GM21381 (cell line): ENCODE measurements around the gene LTBP1.

Source experiments
- ATAC-seq: cut with Tn5 transposase; IDR thresholded peaks from one replicate; pipeline ENCODE4 v1.9.1; 2021; ENCODE audit warnings: mild to moderate bottlenecking, moderate library complexity; ENCODE audit not compliant: unreplicated experiment

The LTBP1 gene

DNA sequence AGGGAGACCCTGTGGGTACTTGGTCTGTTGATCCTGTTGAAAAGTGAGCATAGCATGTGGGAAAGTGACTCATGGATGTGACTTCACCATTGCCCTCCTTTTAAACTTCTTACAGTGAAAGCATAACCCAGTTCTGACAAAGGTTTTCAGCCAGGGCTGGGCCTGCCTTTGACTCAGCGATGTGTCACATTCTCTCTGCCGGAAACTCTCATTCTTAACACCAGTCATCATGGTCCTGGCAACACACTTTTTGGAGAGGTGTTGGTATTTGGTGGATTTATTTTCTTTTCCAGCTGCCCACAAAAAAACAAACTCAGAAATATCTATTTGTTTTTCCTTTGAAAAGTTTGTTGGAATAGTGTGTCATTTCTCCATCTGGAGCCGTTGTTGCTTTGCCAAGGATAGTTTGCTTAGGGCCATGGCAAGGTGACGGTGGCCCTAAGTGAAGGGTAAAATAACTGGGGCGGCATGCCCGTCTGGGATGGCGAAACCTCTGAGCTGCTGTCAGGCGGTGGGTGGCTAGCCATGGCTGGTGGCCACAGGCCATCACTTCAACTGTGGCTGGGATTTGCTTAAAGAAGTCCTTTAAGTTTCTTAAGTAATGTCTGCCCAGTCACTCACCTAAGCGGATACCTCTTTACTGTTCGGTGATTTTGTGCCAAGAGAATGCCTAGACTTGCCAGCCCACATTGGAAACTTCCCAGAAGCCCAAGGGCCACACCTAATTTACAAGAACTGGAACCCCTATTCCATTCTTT is 123.3 kb downstream of the LTBP1 start:
- no peak for ATAC-seq

DNA sequence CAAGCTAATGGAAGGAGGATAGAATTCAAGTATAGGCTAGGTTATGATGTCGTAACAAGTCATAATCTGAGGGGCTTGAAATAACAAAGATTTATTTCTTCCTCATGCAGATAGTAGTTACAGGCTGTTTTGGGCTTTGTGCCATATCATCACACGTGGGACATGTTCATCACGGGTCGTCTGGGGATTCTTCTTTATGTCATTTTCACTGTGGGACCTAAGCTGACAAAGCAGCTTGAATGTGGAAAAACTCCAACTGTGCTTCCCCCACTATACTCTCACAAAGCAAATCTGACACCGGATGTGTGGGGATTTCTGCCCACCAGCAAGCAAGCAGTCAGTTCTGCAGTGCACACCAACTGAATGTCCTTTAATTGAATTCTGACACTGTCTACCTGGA is 124.8 kb downstream of the LTBP1 start:
- no peak for ATAC-seq

DNA sequence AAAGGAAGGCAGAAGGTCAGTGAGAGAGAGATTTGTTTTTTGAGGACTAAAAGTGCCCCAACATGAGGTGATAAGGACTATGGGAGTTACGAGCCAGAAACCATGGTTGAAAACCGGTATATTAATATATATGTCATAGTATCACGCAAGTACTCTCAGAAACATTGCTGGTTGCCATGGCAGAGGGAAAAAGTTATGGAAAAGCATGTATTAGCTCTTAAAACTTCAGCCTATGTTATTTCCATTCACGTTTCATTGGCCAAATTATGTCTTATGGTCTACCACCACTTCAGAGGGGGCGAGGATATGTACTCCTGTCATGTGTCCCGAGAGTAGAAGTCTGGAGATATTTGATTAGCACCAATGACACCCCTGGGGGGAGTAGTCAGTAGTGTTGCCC is 125.9 kb downstream of the LTBP1 start:
- no peak for ATAC-seq

DNA sequence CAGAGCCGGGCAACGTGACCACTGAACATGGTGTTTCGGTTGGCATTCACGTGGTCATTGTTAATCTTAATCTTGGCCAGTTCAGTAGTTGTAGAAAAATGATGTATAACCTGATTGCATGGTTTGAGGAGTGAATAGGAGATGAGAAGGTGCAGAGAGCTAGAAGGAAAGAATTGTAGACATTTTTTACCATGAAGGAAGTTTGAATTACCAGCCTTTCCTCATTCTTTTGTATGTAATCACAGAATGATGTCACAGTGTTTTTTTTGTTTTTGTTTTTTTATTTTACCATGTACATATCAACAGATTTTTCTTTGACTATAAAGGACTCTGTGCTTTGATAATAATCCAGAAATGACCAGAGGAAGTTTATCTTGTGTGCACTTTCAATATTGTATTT is 126.3 kb downstream of the LTBP1 start:
- ATAC-seq = no peak

DNA sequence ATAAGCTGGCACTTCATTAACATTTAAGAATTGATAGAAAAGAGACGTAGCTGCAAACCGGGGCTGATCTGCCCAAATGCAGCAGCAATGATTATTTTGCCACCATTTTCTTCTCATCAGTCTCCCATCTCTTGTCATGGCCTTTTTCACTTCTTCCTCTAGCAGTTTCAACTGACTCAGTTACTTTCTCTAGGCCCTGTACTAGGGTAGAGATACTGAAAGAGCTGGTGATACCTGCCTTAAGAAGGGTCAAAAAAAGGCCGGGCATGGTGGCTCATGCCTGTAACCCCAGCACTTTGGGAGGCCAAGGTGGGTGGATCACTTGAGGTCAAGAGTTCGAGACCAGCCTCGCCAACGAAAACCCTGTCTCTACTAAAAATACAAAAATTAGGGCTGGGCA is 127.4 kb downstream of the LTBP1 start:
- no peak for ATAC-seq

DNA sequence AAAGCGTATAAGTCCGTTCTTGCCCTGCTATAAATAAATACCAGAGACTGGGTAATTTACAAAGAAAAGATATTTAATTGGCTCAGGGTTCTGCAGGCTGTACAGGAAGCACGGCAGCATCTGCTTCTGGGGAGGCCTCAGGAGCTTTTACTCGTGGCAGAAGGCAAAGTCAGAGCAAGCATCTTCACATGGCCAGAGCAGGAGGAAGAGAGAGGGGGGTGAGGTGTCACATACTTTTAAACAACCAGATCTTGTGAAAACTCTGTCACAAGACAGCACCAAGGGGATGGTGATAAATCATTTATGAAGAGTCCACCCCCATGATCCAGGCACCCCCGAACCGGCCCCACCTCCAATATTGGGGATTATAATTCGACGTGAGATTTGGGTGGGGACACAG is 130.6 kb downstream of the LTBP1 start:
- no peak for ATAC-seq

- no peak for ATAC-seq
These were observed 131.1 kb downstream of the LTBP1 start for GRCh38 chr2:33077844-33078243.

DNA sequence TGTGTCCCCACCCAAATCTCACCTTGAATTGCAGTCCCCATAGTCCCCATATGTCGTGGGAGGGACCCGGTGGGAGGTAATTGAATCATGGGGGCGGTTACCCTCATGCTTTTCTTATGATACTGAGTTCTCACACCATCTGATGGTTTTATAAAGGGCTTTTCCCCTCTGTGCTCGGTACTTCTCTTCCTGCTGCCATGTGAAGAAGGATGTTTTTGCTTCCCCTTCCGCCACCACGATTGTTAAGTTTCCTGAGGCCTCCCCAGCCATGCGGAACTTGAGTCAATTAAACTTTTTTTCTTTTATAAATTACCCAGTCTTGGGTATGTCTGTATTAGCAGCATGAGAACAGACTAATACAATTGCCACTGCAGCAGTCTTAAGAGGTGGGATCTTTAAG is 134.9 kb downstream of the LTBP1 start:
- no peak for ATAC-seq

- no peak for ATAC-seq
These were observed 137.1 kb downstream of the LTBP1 start for GRCh38 chr2:33083699-33084387.

DNA sequence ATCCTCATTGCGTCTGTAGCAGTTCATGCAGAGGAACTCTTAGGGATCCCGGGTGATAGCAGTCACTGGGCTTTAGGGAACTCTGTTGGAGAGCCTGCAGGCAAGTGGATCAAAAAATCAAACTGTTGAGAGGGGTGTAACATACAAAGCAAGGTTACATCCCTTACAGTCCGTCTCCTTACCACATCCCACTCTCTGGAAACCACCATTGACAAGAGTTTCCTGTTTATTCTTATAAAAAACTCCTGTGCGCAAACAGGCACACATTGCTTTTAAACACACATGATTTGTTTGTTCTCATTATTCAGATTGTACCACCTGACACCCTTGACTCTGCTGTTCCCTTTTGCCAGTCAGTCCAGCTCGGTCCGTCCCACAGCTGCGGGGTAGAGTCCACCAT is 137.7 kb downstream of the LTBP1 start:
- no peak for ATAC-seq

- ATAC-seq = no peak
These were observed 138.9 kb downstream of the LTBP1 start for GRCh38 chr2:33085646-33086045.

GRCh38 chr2:33086400-33087015 is 139.8 kb downstream of the LTBP1 start:
- no peak for ATAC-seq

GRCh38 chr2:33090553-33091134 is 143.9 kb downstream of the LTBP1 start:
- no peak for ATAC-seq

DNA sequence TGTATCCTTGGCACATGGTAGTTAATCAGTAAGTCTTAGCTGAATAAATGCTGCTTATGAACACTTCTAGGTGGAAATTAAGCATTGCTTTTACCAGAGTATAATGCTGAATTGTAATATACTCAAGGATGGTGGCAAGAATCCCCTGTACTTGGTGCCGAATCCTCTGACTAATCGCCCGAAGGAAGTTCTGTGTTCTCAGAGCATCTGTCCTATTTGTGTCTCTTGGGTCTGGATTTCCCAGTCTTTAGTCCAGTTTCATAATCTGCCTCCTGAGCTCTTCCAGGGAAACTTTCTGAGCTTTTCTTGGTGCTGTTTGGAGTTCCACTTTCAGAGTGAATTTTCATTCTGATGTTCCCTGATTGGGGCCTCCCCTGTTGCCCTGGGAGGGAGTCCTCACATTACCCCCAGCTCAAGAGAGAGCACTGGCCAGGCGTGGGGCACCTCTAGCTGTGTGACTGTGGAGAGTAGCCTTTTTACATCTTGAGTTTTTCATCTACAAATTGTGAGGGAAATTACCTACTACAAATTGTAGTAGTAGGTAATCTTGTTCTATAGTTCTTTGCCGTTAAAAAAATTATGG is 144.9 kb downstream of the LTBP1 start:
- ATAC-seq = no peak

DNA sequence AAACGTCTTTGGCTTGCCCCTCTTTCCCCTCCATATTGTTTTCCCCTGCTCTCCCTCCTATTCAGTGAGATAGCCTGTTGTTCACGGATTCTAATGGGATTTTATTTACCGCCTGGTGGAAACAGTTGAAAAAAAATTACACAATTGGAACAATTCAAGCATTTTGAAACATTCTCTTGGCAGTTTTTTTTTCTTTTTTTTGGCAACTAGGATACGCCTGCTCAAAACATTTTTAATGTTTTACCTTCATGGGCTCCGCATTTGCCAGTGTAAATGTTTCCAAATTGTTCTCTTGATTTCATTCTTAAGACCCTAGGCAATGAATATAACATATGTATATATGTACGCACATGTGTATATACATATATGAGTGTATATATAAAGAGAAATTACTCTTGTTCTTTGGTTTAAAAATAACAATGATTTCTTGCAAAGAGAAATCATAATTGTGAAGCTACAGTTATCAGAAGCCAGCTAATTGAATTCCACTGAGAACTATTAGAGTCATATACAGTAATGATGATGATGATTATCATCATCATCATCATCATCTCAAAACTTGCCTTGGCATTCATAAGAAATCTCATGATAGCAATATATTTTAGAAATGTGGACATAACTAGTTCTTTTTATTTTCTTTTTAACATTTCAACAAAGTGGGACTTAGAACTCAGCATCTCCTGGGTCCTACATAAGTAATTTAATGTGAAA is 146.7 kb downstream of the LTBP1 start:
- no peak for ATAC-seq

DNA sequence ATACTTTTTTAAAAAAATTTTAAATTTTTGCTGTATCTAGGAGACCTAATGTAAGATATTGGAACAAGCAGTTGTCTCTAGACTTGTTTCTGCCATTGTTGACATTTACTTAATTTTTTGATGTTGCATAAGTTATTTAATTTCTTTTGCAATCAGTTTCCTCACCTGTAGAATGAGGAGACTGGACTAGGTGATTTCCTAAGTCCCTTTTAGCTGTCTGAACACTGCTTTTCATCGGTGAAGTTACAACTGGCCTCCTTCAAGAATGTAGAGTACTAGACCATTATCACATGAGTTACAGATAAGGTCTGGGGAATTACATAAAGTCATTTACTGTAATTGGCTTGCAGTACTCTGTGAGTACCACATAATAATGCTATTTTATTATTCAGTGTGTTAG is 147.6 kb downstream of the LTBP1 start:
- no peak for ATAC-seq

DNA sequence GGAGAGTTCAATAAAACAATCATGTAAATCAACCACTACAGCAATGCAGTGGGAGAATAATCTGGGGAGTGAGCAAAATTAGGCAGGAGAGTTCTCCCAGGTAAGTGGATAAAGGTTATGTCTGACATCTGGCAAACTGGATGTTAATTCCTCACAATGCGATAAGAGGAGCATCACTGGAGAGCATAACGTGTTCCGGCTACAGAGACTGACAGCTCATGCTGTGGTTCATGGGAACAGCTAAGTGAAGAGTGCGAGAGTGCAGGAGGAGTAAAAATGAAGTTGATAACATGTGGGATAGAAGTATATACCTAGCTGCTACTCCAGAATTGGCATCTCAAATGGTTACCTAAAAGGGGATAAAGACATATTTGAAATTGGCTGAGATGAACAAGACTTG is 153.2 kb downstream of the LTBP1 start:
- ATAC-seq = no peak

DNA sequence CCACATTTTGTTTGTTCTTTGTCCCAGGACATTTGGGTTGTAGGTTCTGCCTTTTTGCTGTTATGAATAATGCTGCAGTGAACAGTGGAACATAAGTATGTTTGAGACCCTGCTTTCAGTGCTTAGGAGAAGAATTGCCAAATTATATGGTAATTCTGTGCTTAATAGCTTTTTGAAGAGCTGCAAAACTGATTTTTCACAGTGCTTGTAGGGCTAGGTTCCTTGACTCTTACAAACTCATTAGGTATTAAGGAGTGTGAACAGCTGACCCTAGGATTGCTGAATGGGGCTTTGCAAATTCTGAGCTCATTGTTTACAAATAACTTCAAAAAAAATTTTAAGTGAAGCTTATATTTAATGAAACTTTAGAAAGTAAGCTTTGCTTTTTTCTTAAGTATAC is 154.2 kb downstream of the LTBP1 start:
- ATAC-seq = no peak

DNA sequence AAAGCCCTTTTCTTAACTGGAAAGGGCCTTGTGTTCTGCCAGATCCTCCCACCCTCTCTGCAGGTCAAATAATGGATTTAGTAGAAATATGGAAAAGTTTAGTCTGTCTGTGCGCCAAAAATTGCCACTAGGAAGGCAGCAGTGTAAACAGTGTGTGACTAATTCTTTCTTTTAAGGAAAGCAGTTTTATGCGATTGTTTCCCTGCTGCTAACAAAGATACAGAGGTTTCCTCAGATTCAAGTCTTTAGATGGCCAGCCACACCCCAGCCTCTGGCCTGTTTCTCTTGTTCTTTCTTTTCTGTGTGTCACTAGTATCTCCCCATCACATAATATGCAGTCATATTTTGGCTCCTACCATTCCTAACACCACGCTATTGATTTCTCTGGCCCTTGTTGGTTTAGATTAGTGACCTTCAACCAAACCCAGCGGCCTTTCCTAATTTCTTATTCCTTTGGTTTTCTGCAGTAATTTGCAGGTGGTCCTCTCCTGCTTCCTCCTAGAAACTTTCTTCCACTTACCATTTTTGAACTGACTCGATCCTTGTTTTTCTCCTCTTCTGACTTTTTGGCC is 157.4 kb downstream of the LTBP1 start:
- ATAC-seq = no peak

DNA sequence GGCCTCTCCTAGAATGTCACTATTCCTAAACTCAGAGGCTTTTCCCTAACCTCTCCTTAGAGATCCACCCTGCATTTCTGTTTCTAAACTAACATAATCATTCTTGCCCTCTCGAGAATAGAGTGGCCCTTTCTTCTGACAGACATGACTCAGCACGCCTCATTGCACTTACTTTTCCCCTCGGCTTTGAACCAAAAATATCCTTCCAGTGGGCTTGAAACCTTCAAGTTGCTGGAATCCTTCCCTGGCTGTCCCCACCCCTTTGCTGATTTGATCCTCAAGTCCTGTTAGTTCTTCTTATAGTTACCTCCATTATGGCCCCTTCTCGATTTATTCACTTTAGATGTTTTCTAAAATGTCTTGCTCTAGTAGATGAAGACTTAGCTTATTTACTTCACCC is 158.0 kb downstream of the LTBP1 start:
- ATAC-seq = no peak

- ATAC-seq = no peak
These were observed 159.4 kb downstream of the LTBP1 start for GRCh38 chr2:33106115-33106514.
